ENCODE data around the gene RTL1.

RTL1 gene

DNA sequence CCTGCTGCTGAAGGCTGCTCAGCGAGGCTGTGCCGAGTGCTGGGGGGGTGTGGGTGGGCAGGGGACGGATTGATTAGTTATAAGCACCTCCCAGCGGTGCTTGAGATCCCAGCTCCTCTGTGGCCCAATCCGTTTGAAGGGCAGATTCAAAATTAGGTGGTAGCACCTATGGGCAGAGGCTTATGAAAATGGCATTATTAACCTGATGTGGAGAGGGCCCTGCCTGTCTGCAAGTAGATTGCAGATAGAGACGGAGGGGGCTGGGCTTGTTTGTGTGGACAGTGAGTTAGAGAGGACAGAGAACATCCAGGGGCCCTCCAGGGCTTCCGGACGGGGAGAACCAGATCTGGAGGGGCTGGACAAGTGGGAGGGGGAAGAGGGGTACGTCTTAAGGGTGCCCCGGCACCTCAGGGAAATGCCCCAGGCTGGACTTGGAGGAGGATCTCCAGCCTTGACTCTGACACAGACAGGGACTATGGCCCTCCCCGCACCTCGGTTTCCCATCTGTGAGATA, at the start of gene RTL1:
Gene RTL1 (minus strand): TSS at position 51 of the 514 bp plus-strand sequence. CDS start 18,934 bp downstream, outside the sequence.
- DNase-seq: no peak

DNA sequence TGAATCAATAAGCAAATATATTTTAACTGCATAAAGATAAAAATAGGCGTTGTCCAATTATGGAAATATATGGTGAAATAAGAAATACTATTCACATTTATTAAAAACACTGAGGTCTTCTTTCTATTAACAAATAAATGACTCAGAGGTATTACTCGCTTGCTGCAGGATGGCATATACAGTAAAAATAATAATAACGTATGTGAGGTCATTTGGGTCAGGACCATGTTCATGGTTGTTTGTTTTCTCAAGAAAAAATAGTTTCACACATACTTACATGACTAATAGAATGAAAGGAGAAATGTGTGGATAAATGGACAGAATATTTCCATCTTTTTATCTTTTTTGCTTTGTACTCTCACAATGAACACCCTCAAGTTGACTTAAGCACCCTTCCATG, 46.5 kb upstream of the RTL1 start:
- no peak for DNase-seq

DNA sequence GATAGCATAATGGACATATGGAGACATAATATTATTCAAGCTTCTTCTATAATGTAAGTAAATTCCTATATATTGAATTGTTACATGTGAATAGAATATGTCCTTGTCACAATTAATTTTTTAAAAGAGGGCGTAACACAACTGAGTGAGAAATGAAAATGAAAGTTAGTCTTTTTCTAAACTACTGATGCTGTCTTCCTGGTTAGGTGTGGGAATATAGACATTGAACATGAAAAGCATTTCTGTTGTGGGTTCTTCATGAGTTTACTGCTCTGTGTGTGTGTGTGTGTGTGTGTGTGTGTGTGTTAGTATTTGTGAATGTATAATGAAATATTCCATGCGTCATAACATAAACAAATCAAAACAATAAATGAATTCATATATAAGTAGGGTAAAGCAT, 40.5 kb upstream of the RTL1 start:
- DNase-seq: no peak

DNA sequence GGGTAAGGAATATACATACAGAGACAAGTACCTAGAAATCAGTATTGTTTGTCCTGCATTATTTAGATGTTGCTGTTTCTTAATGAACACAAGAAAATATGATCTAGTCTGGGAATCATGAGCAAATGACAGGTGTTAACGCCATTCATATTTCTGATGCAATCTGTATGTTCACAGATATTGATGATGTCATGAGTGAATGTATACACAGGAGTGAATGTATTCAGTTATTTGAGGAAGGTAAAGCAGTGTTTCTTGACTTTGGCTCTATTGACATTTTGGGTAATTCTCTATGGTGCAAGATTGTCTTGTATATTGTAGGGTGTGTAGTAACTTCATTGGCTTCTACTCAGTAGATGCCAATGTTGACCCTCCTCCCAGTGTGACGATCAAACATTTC, 26.7 kb upstream of the RTL1 start:
- no peak for DNase-seq

DNA sequence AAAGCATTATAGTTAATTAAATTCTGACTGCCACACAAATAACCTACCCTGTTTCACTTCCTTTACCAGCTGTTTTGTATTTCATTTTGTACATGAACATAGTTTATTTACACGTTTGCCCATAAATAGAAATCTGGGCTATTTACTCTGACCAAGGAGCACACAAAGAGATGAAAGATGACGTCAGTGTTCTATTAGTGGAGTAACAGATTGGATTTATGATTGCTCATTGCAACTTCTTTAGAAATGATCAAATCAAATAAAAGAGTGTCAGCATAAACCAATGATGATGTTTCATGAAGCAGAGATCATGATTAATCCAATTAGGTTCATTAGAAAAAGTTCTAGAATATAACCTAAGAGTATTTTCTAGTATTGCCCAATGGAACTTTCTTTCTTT, 12.0 kb upstream of the RTL1 start:
- no peak for DNase-seq

DNA sequence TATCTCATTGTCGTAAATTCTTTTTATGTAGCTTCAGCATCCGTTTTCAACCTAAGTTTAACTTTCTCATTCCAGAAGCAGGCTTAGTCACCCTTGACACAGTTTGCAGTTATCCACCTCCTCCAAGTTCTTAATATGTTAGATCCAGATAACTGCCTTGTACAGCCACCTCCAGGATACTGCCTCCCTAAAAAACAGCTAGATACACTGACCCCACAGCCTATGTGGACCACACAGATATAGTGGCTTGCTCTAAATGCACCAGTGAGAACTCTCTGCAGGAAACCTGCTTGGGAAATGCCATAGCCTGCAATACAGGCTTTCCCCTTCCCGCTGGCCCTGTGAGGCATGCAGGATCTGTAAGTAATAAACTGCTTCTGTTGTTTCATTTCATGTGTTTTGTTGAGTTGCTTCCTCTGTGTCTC, 11.1 kb upstream of the RTL1 start:
- no peak for DNase-seq

DNA sequence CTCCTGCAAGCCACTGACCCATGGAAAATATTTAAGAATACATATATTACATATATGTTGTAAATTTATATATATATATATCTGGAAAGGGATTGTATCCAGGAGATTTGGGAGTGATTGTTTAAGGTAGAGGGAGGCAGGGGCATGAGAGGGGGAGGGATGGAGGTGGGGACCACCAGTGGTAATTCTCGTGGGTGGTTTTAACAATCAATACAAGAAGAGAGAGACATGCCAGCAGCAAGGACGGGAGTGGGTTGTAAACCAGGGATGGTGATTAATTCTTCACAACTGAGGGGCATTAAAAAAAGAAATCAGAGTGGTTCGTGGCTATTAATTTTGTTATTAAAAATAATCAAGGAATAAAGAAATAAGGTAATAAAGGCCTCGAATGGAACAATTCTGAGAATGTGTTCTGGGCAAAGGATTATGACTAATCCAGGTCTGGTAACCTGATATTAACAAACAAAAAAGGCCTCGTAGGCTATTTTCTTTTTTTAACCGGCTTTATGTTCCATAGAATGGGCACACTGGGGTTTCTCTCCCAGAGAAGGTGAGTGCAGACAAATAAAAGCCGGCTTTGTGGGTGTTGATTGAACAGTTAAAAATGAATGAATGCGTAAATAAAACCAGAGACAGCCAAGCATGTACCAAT, 8.3 kb upstream of the RTL1 start:
- DNase-seq: no peak

DNA sequence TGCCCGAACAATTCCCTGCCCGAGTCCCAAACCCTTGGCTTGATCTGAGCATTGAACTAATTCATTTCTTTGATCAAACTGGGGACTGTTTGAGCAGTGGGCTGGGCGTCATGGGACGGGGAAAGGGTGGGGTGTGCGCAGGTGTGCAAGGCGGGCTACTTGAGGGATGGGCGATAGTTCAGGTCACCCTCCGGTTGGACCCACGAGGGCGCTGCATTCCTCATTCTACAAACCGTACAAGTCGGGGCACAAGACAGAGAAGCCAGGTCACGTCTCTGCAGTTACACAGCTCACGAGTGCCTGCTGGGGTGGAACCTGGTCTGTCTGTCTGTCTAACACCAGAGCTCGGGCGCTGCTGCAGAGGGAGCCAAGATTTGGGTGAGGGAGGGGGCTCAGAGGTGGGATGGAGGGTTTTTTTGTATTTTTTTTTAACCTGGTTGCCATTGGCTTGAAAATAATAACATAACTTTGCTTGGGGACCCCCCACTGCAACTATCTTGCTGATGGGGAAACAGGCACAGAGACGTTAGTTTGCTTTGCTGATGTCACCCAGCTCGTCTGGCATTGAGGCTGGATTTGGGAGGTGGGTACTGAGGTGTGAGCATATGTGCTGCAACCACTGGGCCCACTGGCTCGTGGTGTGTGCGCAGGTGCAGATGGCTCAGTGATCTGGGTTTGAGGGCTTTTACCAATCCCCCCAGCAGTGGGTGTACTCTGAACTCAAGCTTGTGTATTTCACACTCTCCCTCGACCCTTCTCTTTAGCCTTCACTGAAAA, 7.6 kb upstream of the RTL1 start:
- no peak for DNase-seq

DNA sequence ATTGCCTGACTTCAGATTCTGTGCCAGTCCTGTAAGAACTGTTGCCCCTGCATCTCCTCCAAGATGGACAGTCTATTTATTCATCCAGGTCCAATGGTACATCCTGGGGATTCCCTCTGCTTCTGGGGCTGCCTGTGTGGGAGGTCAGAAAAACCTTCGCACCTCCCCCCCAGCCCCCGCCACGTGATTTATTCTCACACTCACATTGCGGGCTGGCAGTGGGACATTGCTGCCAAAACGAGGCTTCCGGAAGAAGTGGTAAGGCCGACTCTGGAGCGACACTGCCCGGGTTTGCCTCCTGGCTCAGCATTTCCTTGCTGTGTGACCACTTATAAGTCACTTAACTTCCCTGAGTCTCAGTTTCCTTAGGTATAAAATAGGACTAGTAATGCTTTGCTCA, 5.9 kb upstream of the RTL1 start:
- DNase-seq: no peak

DNA sequence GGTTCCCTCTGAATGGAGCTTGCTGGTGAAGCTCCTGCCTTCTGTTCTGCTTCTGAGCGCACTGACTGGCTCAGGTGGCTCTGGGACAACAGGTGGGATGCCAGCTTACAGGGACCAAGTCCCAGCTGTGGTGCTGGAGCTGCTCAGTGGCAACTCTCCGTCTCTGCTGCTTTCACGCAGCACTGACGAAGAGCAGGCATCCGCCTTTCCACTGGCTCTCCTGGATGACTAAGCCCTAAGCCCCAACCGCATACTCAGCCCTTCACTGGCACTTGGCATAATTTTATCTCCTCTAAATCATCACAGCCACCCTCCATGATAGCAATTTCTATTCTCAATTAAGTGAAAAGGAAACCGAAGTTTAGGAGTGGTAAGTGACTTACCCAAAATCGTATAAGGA, 3.7 kb upstream of the RTL1 start:
- no peak for DNase-seq

DNA sequence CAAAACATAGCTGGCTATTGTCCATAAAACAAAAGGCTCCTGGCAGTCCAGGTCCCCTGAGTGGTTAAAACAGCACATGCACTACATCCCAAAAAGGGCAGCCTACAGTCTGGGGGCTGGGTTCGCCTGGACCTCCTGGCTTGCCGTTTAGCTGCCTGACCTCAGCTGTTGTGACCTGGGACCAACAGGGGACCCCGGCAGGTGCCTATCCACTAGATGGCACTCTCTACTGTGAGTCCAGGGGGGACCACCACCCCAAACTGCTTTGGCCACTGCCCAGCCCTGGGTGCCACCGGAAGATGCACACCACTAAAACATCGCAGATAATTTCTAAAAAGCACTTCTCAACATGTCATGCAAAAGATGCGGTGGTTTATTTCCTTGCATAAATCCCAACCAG, 2.9 kb upstream of the RTL1 start:
- DNase-seq: no peak

DNA sequence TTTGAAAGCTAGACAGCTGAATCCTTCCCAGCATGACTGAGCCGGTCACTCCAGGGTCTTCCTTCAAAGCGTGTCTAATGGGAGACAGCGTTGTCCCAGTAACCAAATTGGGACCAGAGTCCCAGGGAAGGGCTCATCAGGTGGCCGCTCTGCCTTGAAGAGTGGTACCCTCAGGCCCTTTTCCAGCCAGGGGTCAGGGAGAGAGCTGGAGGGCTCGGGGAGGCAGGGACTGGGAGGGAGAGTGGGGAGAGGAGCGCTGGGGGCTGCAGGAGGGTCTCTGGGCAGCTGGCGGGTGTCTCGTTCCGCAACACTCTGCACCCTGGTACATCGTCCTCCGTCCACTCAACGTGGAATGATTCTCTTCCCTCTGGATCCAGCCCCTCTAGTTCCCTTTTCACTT, 1.6 kb upstream of the RTL1 start:
- DNase-seq: no peak

DNA sequence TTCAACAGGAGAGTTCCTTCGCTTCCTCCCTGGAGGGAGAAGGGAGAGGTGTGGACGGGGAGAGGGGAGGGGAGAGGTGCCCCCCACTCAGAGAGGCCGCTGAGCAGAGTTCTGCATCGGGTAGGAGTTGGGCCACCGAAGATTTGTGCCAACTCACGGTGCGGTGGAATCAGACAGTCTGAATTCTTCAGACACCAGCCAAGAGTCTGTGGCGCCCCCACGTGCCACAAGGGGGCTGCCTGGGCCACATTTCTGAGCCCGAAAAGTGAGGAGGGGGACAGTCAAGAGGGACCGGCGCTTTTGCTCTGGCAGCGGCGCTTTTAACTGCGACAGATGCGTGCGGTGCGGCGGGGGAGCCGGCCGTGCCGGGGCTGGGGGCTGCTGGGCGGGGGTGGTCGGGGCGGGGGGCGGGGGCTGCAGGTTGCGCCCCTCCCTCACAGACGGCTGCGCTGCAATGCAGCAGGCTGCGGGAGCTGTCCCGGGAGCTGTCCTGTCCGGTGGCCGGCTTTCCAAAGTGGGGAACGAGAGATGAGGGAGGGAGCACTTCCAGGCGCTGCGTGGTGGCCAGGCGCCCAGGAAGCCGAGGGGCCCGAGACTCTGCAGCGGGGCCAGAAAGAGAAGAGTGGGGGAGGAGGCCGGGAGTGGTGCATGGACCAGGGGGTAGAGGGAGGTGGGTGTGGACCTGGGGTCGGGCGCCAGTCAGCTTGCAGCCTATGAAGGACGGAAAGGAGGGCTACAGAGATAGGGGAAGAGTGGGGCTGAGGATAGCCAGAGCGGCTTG, 975 bp upstream of the RTL1 start:
- no peak for DNase-seq

DNA sequence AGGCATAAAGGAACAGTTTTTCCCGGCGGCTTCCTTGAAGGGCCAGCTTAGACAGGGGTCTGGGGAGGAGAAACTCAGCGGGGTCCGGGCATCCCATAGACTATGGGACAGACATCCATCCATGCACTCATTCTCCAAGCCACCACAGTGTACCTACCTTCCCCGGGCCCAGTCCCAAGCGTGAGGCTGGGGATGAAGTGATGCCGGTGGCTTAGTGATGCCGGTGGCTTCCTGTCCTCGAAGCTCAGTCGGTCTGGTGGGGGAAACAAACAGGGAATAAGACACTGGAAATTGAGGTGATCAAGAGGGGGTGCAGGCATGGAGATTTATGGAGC, 421 bp downstream of the RTL1 start:
- no peak for DNase-seq

DNA sequence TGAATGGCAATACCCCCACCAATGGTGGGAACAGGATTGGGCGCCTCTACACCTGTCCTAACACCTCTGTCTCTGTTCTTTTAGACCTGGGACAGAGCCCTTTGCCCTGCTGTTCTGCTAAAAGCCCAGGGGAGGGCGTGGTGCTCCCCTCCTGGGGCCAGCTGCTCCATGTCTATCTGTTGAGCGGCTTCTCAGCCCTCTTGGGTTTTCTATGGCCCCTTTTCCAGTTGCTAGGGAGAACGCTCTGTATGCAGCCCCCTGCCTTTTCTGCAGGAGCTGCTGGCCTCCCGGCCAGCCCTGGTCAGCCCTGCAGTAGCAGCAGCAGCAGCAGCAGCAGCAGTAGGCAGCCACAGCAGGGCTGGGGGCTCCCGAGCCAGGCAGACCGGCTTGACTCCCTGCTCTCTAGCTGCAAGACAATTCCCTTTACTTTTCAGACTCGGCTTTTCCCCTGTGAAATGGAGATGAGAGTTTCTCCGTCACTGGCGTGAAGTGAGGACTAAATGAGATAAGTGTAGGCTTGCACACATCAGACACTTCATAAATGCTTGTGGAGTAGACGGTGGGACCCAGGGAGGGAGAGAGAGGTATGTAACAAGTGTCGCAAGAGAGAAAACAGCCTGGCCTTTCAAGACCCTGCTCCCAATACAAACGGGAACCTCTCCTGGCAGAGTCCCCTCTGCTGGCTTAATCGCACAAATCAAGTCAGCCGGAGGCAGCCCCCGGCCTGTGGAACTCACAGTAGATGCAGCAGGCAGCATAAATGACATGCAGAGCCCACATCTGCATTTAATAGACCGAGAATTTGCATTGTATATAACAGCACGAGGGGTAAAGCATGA, 1.0 kb downstream of the RTL1 start:
- DNase-seq: no peak

DNA sequence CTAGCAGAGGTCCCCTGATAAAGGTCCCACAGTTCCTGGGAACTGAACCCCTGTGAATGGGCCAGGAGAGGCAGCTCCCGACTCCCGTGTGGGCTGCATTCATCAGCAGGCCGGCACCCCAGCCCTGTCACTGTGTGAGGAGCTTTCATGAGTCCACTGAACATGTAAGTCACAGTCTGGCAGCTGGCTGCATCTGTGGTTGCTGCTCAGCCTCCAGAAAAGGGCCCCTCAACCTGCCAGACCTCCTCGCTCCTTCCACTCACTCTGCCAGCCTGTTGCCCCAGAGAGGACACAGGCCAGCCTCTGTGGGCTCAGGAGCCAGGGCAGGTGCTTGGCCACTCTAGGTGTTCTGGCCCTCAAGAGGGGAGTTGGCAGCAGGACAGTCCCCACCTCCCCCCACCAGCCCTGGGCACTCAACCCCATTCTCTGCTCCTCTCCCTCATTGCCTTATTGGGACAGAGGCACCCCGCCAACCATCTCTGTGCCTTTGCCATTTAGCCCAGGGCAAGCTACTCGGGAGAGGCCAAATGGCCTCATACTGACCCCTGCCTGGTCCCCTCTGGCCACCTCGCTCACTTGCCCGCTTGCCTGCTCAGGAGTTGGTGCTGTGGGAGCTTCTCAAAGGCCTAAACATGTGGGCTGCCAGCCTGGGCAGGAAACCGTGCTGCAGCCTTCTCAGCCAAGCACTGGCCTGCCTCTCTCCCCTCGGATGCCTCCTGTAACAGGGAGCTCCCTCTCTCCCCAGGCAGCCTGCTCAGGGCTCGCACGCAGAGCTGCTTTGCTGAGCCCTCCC, 1.9 kb downstream of the RTL1 start:
- no peak for DNase-seq

DNA sequence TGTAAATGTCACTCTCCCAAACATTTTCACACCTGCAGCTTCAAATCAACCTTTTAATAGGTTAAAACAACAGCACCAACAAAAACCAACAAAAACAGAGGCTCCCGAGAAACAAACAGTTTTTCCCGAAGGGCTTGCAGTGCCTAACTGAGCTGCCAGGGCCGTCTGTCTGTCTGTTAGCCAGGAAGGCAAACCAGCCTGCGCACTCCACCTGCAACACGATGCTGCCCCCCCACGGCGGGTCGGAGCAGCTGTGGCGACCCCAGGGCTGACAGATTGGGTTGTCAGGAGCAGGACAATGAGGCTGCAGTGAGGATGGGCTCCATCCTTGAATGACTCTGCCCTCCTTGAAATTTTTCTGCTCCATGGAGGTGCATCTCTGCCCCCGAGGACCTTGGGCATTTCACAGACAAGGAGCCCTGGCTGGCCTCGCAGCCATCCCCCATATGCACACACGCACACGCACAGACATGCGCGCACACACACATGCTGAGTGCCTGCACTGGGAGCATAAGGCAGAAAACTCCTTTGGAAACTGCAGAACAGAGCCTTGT, 2.6 kb downstream of the RTL1 start:
- DNase-seq: no peak

DNA sequence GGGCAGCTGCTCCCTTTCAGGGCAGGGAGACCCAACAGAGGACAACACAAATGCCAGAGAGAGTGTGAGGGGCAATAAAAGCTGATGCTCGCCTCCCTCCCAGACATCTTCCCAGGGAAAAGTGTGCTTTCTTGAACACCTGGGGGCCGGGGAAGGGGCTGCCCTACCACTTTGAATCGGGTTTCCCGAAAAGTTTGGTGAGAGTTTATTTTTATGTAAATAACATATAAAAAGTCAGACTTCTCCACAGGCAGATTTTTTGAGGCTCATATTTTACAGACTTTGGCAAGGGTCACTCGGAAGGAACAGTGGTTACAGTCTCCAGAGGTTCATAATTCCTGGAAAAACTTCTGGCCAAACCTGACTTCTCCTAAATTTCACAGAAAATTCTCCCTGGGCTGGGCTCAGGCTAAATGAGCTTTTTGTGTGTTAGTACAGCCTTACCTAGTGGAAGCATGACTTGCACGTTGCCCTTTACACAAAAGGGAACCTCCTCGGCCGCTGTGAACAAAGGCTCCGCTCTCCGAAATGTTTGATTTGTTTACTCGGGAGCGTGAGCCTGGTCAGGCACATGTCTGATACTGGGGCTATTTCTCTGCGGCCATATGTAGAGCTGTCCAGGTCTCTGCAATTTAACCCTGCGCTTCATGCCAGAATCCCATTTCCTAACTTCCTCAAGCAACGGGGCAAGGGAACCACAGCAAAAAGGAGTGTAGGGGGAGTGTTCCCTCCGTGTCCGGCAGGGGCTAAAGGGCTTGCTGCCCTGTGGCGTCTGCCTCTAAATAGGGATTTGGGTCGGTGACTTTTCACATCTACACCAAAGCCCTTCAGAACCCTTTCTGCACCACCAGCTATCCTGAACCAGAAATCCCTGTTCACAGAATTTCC, 3.4 kb downstream of the RTL1 start:
- no peak for DNase-seq

DNA sequence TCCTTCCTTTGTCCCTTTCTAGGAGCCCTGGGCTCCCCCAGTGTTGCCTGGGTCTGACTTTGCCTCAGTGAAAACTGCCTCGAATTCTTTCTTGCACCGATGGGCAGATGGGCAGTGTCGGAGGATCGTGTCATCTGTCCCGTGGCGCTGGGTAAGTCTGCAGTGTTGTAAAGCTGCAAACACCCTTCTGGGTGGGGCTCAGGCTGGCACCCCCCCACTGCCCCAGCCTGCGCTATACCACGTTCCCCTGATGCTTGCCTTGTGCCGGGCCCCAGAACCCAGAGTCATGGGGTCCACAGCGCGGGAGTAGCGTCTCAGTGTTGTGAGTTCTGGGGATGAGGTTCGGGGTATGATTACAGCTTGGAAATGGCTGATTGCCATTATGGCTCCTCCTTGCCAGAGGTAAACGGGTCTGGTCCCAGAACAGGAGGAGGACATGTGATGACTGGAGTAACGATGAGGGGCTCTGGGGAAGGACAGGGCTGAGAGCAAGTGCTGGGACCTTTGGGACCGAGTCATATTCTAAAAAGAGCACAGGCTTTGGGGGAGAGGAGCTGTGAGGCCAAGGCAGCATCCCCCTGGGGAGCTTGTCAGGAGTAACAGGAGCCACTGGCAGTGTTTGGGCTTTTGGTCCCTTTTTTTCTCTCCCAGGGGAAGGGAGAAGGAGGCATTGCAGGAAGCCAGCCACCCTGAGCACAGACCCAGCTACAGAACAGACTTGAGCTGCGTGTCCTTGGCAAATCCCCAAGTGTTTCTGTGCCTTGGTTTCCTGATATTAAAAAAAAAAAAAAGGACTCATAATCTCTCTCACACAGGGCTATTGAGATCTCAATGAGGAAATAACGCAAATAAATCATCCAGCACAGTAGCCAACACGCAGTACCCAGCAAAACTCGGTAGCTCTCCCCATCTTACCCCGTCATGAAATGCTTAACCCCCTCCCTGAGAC, 4.3 kb downstream of the RTL1 start:
- no peak for DNase-seq
